Neural cell (in vitro differentiated cells): ENCODE results near the gene CRX. TPM values are rescaled to one million over a fixed set of nuclear protein-coding genes. Genes with fewer than 3 reads are reported as not detected.
A peak's percentile ranks its signal among the peaks of the same experiment; 100 is the strongest.
"Not testable (repeated sequence)": the region's sequence is repeated elsewhere in the genome, so short reads cannot be mapped to it uniquely, and the experiment has no call there.

ENCODE experiments used
- H2AFZ ChIP-seq: fragments of 200-600, 300-800 bp; sonication (generic), shearing (Covaris generic); 2 replicates; pipeline ENCODE4 v1.6.0; 2014; ENCODE audit warnings: low read depth, mild to moderate bottlenecking, antibody characterized with exemption, low read length, moderate library complexity
- H3F3A ChIP-seq: fragments of 200-600 bp; shearing (Covaris generic); 2 replicates; pipeline ENCODE4 v1.6.1; 2016; ENCODE audit warnings: mild to moderate bottlenecking, moderate library complexity, mixed read lengths, antibody characterized with exemption, low read length; ENCODE audit not compliant: insufficient read depth, poor library complexity, severe bottlenecking
- H3K27ac ChIP-seq: fragments of 200-600, 300-800 bp; sonication (generic), shearing (Covaris generic); 2 replicates; pipeline ENCODE4 v1.5.1; 2014; ENCODE audit warnings: mild to moderate bottlenecking, low read length, moderate library complexity
- H3K27me3 ChIP-seq: fragments of 300-800, 200-600 bp; sonication (generic), shearing (Covaris generic); 2 replicates; pipeline ENCODE4 v1.6.0; 2014; ENCODE audit warnings: mild to moderate bottlenecking, low read depth, low read length, moderate library complexity; ENCODE audit not compliant: insufficient read depth
- H3K36me3 ChIP-seq: fragments of 300-800, 200-600 bp; sonication (generic), shearing (Covaris generic); 2 replicates; pipeline ENCODE4 v1.5.1; 2014; ENCODE audit warnings: mild to moderate bottlenecking, antibody characterized with exemption, low read length, moderate library complexity; ENCODE audit not compliant: insufficient read depth
- H3K4me2 ChIP-seq: fragments of 300-800, 200-600 bp; sonication (generic), shearing (Covaris generic); 2 replicates; pipeline ENCODE4 v1.6.0; 2014; ENCODE audit warnings: mild to moderate bottlenecking, low read length
- H3K4me3 ChIP-seq: fragments of 300-800, 200-600 bp; sonication (generic), shearing (Covaris generic); 2 replicates; pipeline ENCODE4 v1.5.1; 2014; ENCODE audit warnings: mild to moderate bottlenecking, low read length, moderate library complexity
- H3K79me2 ChIP-seq: fragments of 200-600 bp; shearing (Covaris generic); replicated peaks from 2 replicates; pipeline ENCODE4 v1.6.0; 2014; ENCODE audit warnings: mild to moderate bottlenecking, low read length, moderate library complexity; ENCODE audit not compliant: insufficient read depth
- H3K9ac ChIP-seq: fragments of 300-800, 200-600 bp; sonication (generic), shearing (Covaris generic); 2 replicates; pipeline ENCODE4 v1.6.1; 2016; ENCODE audit warnings: mild to moderate bottlenecking, low read length, mixed read lengths
- H3K9me2 ChIP-seq: fragments of 200-600 bp; shearing (Covaris generic); 2 replicates; pipeline ENCODE4 v1.6.1; 2016; ENCODE audit warnings: mild to moderate bottlenecking, low read length, mixed read lengths; ENCODE audit not compliant: insufficient read depth
- H3K9me3 ChIP-seq: fragments of 200-600, 300-800 bp; sonication (generic), shearing (Covaris generic); 2 replicates; pipeline ENCODE4 v1.6.1; 2016; ENCODE audit warnings: mild to moderate bottlenecking, mixed run types, low read length, moderate library complexity, mixed read lengths
- H4K20me1 ChIP-seq: fragments of 200-600 bp; shearing (Covaris generic); 2 replicates; pipeline ENCODE4 v1.6.1; 2016; ENCODE audit warnings: mild to moderate bottlenecking, mixed run types; ENCODE audit not compliant: insufficient read depth
- CTCF ChIP-seq: fragments of 450-650 bp; IDR thresholded peaks from 2 replicates; pipeline ENCODE4 v1.5.1; 2014; ENCODE audit warnings: antibody characterized with exemption, mild to moderate bottlenecking, moderate library complexity; ENCODE audit not compliant: poor library complexity, severe bottlenecking
- MXI1 ChIP-seq: fragments of 450-650 bp; conservative IDR thresholded peaks from 2 replicates; pipeline ENCODE4 v1.6.1; 2014; ENCODE audit warnings: antibody characterized with exemption, mild to moderate bottlenecking; ENCODE audit not compliant: poor library complexity, severe bottlenecking
- POLR2AphosphoS5 ChIP-seq: IDR thresholded peaks from 2 replicates; pipeline ENCODE4 v1.6.1; 2012
- RAD21 ChIP-seq: fragments of 450-650 bp; conservative IDR thresholded peaks from 2 replicates; pipeline ENCODE4 v1.6.1; 2014; ENCODE audit warnings: antibody characterized with exemption, mild to moderate bottlenecking, moderate library complexity
- SMC3 ChIP-seq: fragments of 450-650 bp; conservative IDR thresholded peaks from 2 replicates; pipeline ENCODE4 v1.6.1; 2014; ENCODE audit warnings: antibody characterized with exemption, mild to moderate bottlenecking, moderate library complexity; ENCODE audit not compliant: poor library complexity
- TAF1 ChIP-seq: IDR thresholded peaks from 2 replicates; pipeline ENCODE4 v1.6.1; 2012; ENCODE audit warnings: low read depth
- polyA plus RNA-seq: library from polyadenylated mRNA; depleted of rRNA; stranded (reverse); fragments of >200 nt; gene quantifications from 2 replicates; pipeline ENCODE4 v1.2.3, GENCODE V29; 2014

Gene CRX
- polyA plus RNA-seq, 1 donor from 2014 or later, result not detected

- not testable (repeated sequence) for H3K79me2 ChIP-seq, H3K36me3 ChIP-seq, H3K4me2 ChIP-seq, H3K27ac ChIP-seq, H3K27me3 ChIP-seq, H3K4me3 ChIP-seq, H4K20me1 ChIP-seq, H2AFZ ChIP-seq, H3K9me3 ChIP-seq, H3F3A ChIP-seq, H3K9ac ChIP-seq, H3K9me2 ChIP-seq
Measured at GRCh38 chr19:47804451-47804850, 17.3 kb upstream of the CRX start, which contains the start of gene TPRX1. Gene TPRX1 (minus strand): TSS chr19:47804551. CDS start chr19:47804539, 12 bp downstream.

DNA sequence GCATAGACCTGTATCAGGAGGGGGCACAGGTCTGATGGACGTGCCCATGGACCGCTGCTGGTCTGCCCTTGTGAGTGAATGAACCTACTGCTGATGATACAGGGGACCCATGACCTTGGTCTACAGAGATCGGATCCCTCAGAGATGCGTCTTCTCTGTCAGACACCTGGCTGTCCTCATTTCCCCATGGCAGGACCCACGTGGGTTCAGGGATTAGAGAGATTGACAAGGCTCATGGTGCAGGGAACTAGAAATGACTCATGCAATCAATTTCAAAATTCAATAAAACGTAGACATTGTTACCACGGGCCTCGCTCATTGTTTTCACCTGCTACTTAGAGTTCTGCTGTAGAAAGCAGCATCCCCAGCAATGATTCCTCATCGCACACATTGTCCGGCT, 16.4 kb upstream of the CRX start:
- H3K79me2 ChIP-seq, result no peaks in the 10 kb centered on the region
- no peak overlapping the region for H3K4me3 ChIP-seq
- H3K27ac ChIP-seq, result no peak overlapping the region
- no peaks in the 10 kb centered on the region for H3K9me2 ChIP-seq
- no peak overlapping the region for H3K4me2 ChIP-seq
- no peaks in the 10 kb centered on the region for H3K36me3 ChIP-seq
- H3K9me3 ChIP-seq, result no peaks in the 10 kb centered on the region
- H4K20me1 ChIP-seq, result no peaks in the 10 kb centered on the region
- no peak for TF ChIP-seq POLR2AphosphoS5
- H3K9ac ChIP-seq, result no peak overlapping the region
- H2AFZ ChIP-seq, result no peak overlapping the region
- no peaks in the 10 kb centered on the region for H3F3A ChIP-seq
- no peaks in the 10 kb centered on the region for H3K27me3 ChIP-seq

DNA sequence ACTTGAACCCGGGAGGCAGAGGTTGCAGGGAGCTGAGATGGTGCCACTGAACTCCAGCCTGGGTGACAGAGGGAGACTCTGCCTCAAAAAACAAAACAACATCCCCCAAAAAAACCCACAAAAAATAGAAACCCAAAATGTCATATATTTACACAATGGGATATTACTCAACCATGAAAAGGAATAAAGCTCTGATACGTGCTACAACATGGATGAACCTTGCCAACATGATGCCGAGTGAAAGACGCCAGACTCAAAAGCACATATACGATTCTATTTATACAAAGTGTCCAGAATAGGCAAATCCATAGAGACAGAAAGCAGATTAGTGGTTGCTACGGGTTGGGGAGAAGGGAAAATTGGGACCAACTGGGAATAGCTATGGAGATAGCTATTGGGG, 15.3 kb upstream of the CRX start:
- Histone ChIP-seq H3K9me2 (no peaks in the 10 kb centered on the region), H3K79me2 (no peaks in the 10 kb centered on the region), H3K4me2 (no peak overlapping the region), H3K9me3 (no peaks in the 10 kb centered on the region), H3K27ac (no peak overlapping the region), H3K36me3 (no peaks in the 10 kb centered on the region), H4K20me1 (no peaks in the 10 kb centered on the region), H3K4me3 (no peak overlapping the region), H2AFZ (no peak overlapping the region), H3K27me3 (no peaks in the 10 kb centered on the region), H3K9ac (no peak overlapping the region), H3F3A (no peaks in the 10 kb centered on the region)
- TF ChIP-seq RAD21 (no peak), TAF1 (no peak), SMC3 (no peak), MXI1 (no peak)

- no peaks in the 10 kb centered on the region for H3K9me3 ChIP-seq
- no peaks in the 10 kb centered on the region for H4K20me1 ChIP-seq
- no peaks in the 10 kb centered on the region for H3K9me2 ChIP-seq
- no peak overlapping the region for H3K9ac ChIP-seq
- no peak overlapping the region for H3K4me3 ChIP-seq
- H3K27ac ChIP-seq, result no peak overlapping the region
- H3K27me3 ChIP-seq, result no peaks in the 10 kb centered on the region
- H3K36me3 ChIP-seq, result no peaks in the 10 kb centered on the region
- no peaks in the 10 kb centered on the region for H3F3A ChIP-seq
- no peak overlapping the region for H2AFZ ChIP-seq
- H3K79me2 ChIP-seq, result no peaks in the 10 kb centered on the region
- no peak overlapping the region for H3K4me2 ChIP-seq
- TF ChIP-seq TAF1, result no peak
- TF ChIP-seq CTCF, result peak; percentile 26
Measured at GRCh38 chr19:47813304-47813994, 8.3 kb upstream of the CRX start.
